HG02840 (cell line): Measurements from ENCODE around the gene CLDN9.

ENCODE experiments used
- ATAC-seq: cut with Tn5 transposase; IDR thresholded peaks from one replicate; pipeline ENCODE4 v1.9.1; 2021; ENCODE audit warnings: mild to moderate bottlenecking, moderate library complexity, moderate number of reproducible peaks; ENCODE audit not compliant: unreplicated experiment, low FRiP score

CLDN9 gene

GRCh38 chr16:3028716-3029319 is 16.1 kb downstream of the CLDN9 start:
- no peak for ATAC-seq

DNA sequence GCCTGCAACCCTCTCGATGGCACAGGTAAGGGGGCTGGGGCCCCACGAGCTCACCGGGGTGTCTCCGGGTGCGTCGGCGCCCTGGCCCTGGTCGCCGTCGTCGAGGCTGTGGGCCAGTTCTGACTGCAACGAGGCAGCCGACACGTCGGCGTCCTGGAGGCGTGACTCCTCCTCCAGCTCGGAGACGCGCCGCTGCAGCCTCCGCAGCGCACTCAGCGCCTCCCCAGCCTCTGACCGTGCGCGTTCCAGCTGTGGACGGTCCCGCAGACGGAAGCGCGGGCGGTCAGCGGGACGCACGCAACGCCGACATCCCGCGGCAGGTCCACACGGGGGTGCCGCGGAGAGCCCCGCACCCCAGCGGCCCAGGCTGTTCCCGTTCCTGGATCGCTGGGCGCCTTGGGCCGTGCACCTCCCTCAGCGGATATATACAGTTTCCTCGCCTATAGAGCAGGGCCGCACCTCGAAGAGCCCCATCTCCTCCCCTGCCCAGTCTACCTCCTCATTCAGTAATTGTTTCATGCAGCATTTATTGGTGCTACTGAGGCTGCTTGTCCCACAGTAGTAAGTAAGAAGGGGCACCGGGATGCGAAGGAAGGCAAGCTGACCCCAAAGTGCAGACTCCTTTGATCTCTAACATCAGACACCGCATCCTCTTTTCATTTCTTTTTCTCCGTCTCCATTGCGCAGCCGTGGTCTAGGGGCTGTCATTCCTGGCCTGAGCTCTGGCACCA is 16.9 kb downstream of the CLDN9 start:
- ATAC-seq: no peak

DNA sequence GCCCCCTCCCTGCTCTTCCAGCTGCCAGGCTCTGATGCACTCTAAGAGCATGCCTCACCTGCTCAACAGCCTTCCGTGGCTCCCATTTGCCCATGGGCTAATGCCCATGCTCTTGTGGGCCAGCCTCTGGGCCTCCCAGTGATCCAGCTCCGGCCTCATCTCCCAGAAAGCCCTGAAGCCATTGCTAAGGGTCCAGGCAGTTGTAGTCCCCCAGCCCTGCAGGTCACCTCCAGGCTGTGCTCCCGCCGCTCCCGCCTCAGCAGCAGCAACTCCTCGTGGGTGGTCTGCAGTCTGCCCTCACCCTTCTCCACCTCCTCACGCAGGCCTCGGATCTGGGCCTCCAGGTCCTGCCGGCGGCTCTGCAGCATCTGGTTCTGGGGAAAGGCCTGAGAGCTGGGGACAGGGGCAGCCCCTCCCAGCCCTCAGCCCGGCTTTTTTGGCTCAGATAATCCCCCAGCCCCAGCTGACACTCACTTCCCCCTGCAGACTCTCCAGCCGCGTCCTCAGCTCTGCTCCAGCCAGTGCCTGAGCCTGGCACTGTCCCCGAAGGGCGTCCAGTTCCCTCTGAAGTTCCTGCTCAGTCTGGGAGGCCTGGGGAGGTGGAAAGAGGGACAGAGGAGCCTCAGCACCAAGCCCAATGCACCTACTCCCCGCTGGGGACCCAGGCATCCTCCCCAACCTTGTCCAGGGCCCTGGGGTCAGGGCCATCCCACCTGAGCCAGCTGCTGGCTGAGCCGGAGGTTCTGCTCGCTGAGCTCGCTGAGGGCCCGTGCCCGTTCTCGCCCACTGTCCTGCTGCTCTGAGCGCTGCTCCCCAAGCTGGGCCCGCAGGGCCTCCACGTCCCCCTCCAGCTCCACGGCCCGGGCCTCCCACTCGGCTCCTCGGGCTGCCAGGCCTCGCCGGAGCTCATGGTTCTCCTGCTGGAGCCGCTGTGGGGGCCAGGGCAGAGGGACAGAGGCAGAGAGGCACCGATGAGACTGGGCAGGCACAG is 17.8 kb downstream of the CLDN9 start:
- no peak for ATAC-seq

DNA sequence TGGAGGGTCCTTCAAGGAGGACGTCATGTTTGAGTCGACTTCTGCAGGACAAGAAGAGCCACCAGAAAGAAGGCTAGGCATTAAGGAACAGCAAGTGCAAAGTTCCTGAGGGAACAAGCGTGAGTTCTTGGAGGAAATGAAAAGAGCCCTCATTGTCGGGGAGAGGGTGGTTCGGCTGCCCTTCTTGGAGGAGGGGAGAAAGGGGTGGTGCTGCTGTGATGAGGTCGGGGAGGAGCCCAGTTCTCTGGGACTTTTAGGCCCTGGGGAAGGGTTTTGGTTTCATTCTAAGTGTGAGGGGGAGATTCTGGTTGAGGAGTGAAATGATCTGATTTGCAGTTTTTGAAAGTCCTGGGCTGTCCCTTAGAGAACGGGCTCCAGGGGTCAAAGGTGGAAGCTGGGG is 19.9 kb downstream of the CLDN9 start:
- no peak for ATAC-seq

GRCh38 chr16:3035289-3035971 is 22.7 kb downstream of the CLDN9 start:
- no peak for ATAC-seq

GRCh38 chr16:3035972-3036725 is 23.4 kb downstream of the CLDN9 start:
- ATAC-seq: no peak

DNA sequence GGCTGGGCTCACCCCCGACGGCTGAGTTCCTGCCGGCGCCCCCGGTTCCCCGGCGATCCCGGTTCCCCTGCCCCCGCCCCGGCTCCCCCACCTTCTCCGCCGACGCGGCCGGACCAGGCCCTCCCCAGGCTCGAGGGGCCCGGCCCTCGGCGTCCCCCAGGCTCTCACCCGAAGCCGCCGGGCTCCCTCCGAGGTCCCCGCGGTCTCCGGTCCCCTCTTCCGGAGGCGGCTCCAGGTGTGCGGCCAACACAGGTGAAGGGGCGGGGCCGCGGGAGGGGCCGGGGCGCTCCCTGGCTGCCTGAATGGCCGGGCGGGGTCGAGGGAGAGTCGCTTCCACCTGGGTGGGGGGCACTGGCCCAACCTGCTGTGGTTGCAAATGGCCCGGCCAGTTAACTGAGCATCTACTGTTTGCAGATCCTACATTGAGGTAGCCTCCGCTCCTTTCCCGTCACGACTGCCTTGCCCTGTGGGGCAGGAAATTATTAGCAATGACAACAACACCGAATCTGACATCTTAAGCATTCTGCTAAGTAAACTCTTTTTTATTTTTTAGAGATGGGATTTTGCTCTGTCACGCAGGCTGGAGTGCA is 24.1 kb downstream of the CLDN9 start, which contains the start of gene BICDL2:
BICDL2 (minus strand) TSS at position 219 of the 590 bp plus-strand sequence. CDS start 1,448 bp downstream, outside the sequence.
- no peak for ATAC-seq

GRCh38 chr16:3038256-3038655 is 25.5 kb downstream of the CLDN9 start:
- no peak for ATAC-seq

DNA sequence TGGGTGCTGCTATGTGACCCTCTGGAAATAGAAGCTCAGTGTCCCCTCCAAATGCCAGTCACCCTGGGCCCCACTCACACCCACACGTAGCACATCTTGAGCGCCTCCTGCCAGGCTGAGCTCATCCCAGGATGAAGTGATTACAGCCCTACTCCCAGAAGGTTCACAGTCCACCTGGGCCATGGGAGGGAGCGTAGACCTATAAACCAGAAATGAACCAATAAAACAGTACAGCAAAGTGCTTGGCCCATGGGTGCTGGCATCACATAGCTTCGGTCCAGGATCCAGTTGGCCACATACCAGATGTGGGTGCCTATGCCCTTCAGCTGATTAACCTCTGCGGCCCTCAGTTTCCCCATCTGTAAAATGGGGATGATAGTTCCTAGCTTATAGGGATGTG is 26.2 kb downstream of the CLDN9 start:
- ATAC-seq: no peak

DNA sequence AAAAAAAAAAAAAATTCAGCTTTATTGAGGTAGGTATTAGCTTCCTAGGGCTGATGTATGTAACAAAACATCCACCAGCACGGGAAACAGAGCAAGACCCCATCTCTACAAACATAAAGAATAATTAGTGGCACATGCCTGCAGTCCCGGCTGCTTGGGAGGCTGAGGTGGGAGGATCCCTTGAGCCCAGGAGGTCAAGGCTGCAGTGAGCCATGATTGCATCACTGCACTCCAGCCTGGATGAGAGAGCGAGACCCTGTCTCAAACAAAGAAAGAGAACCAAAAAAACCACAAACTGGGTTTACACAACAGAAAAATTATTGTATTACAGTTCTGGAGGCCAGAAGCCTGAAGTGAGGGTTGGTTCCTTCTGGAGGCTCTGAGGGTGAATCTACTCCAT is 29.7 kb downstream of the CLDN9 start:
- ATAC-seq: no peak

GRCh38 chr16:3044708-3045107 is 32.0 kb downstream of the CLDN9 start:
- ATAC-seq: no peak

DNA sequence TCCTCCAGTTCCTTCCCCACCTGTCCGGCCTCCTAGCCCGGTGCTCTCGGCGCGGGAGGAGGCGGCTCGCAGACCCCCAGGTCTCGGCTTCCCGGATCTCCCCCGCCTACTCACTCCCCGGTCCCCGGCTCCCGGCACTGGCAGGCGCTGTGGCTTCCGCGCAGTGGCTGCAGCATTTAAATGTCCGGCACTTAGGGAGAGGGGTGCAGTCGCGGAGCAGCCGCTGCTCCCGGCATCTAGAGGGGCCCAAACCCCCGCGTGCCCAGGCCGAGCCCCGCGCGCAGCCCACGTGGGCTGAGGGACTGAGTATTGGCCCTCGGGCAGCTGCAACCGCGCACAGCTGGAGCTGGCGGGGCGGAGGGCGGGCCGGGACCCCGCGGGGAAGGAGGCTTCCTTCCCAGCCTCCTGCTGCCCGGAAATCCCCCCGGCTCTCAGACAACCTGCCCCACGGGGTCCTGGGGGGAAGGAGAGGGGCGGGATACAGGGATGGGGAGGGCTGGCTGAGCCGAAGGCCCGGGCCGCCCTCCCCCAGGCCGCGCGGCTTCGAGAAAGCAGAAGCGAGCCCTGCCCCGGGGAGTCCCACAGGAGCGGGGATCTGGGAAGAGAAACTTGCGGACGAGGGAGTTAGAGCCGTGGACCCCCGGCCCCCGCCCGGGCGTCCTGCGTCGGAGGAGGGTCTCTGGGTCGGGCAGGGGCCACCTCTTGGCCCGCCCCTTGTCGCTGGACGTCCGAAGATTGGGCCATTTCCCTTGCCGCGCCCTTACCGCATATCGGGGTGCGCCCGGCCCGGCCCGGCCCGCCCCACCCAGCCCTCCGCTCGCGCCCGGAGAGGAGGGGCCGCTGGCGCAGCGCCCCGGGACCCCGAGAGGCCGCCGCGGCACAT is 33.3 kb downstream of the CLDN9 start, which contains the start of gene MMP25:
MMP25 (plus strand) TSS at position 804 of the 883 bp plus-strand sequence. CDS start 357 bp downstream, outside the sequence.
- ATAC-seq: no peak

GRCh38 chr16:3046641-3047386 is 34.1 kb downstream of the CLDN9 start:
- no peak for ATAC-seq

DNA sequence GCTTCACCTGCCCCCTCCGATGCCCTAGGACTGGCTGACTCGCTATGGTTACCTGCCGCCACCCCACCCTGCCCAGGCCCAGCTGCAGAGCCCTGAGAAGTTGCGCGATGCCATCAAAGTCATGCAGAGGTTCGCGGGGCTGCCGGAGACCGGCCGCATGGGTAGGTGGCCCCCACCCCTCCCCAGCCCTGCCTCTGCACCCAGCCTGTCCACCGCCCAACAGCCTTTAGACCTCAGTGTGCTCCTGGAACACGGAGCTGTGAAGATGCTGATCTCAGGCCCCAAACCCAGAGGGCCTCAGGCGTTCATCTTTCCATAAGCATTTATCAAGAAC is 34.6 kb downstream of the CLDN9 start:
- no peak for ATAC-seq

- ATAC-seq: no peak
Observed at GRCh38 chr16:3049921-3050481, 37.3 kb downstream of the CLDN9 start.

DNA sequence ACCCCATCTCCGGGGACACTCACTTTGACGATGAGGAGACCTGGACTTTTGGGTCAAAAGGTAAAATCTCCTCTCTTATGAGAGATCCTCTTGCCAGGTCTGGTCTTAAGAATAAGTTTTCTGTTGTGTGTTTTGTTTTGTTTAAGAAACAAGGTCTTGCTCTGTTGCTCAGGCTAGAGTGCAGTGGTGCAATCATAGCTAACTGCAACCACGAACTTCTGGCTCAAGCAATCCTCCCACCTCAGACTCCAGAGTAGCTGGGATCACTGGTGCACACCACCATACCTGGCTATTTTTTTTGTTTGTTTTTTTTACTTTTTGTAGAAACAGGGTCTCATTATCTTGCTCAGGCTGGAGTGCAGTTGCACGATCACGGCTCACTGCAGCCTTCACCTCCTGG is 37.8 kb downstream of the CLDN9 start:
- no peak for ATAC-seq

GRCh38 chr16:3051009-3051408 is 38.3 kb downstream of the CLDN9 start:
- no peak for ATAC-seq
